SU-DHL-6 (cell line): ENCODE measurements around the gene CANT1.

Experiments used
- EZH2phosphoT487 ChIP-seq: fragments of 200-600 bp; sonication (generic), shearing (Covaris generic); conservative IDR thresholded peaks from 2 replicates; pipeline ENCODE4 v1.6.1; 2018; ENCODE audit warnings: mild to moderate bottlenecking, antibody characterized with exemption, low read length, moderate library complexity, mixed read lengths
- TF ChIP-seq, protein P1 (sequence below): fragments of 200-600 bp; sonication (generic); IDR thresholded peaks from one replicate; pipeline ENCODE4 v1.5.1; 2017; ENCODE audit warnings: antibody characterized with exemption, mild to moderate bottlenecking, low read length, moderate library complexity; ENCODE audit not compliant: insufficient read depth, poor library complexity, severe bottlenecking

DNA sequence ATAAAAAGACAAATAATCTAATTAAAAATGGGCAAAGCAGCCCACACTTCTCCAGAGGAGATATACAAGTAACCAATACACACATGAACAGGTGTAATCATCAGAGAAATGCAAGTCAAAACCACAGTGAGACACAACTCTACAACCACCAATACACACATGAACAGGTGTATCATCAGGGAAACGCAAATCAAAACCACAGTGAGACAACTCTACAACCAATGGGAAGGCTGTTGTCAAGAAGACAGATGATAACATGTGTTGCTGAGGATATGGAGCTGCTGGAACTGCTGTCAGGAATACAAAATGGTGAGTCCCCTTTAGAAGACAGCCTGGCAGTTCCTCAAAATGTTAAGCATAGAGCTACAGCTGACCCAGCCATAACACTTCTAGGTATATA is 42.6 kb upstream of the CANT1 start:
- TF ChIP-seq, protein P1, sequence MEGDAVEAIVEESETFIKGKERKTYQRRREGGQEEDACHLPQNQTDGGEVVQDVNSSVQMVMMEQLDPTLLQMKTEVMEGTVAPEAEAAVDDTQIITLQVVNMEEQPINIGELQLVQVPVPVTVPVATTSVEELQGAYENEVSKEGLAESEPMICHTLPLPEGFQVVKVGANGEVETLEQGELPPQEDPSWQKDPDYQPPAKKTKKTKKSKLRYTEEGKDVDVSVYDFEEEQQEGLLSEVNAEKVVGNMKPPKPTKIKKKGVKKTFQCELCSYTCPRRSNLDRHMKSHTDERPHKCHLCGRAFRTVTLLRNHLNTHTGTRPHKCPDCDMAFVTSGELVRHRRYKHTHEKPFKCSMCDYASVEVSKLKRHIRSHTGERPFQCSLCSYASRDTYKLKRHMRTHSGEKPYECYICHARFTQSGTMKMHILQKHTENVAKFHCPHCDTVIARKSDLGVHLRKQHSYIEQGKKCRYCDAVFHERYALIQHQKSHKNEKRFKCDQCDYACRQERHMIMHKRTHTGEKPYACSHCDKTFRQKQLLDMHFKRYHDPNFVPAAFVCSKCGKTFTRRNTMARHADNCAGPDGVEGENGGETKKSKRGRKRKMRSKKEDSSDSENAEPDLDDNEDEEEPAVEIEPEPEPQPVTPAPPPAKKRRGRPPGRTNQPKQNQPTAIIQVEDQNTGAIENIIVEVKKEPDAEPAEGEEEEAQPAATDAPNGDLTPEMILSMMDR = no peak
- no peak for TF ChIP-seq EZH2phosphoT487
